Stimulated activated CD8-positive, alpha-beta memory T cell treated with anti-CD3 and anti-CD28 coated beads, Interleukin-12 subunit alpha, Interleukin-12 subunit beta, amount 100 ng/mL, for 1 hour (primary cell): Measurements from ENCODE around the gene DHRS12.

Source experiments
- DNase-seq: peaks from one replicate; pipeline ENCODE4 v3.0.0-alpha.2; 2020; ENCODE audit warnings: low read depth

DHRS12 gene

DNA sequence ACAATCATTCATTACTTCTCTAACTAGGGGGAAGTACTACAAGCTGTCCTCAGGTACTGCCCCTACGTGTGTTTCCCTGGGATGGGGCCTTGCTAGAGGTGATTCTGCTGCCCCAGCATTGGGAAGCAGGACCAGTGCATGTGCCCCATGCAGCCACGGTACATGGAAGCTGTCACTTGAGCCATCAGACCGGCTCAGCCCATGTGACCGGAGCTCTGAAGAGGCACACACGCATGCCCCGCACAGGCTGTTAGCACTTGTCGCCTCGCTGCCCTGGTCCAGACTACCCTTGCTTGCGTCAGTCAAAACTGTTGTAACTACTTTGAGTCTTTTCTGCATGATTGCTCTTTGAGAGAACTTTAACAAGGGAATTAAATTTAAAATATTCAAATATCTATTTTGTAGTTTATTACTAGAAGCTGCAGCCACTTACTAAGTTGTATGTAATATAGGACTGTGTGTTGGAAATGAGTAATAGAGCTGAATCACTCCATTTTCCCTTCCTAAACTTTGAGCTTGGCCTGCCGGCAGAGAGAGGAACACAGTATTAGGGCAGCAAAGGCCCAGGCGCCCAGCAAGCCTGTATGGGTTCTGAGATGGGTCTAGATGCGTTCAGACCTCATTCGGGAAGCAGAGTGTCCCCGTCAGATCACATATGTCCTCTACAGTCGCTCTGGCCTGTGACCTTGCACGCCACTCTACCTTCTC, 42.2 kb downstream of the DHRS12 start:
- DNase-seq: no peak

DNA sequence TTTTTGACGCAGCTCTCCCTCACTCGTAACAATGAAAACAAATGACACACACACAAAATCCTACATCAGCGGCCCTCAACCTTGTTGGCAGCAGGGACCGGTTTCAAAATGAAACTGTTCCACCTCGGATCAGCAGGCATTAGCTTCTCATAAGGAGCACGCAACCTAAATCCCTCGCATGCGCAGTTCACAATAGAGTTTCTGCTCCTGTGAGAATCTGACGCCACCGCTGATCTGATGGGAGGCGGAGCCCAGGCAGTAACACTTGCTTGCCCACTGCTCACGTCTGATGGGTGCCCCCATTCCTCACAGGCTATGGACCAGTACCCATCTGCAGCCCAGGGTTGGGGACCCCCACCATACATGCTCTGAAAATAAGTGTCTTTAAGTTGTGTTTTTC, 43.4 kb downstream of the DHRS12 start:
- DNase-seq: no peak

DNA sequence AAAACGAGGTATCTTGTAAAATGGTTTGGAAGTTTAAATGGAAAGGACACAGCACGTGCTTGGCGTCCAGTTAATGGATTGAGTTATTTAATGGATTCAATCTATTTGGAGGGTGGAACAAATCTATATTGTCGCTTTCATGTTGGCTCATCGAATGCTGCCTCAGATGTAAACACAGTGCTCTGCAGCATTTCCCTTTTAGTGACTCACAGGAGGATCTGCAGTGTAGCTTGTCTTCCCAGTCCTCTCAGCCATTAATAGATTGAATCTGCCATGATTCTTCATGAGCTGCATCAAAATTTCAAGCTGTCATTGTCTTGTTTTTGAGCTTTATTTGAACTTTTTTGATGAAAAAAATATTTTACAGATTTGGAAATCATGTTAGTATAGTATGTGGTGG, 44.7 kb downstream of the DHRS12 start:
- DNase-seq: no peak

DNA sequence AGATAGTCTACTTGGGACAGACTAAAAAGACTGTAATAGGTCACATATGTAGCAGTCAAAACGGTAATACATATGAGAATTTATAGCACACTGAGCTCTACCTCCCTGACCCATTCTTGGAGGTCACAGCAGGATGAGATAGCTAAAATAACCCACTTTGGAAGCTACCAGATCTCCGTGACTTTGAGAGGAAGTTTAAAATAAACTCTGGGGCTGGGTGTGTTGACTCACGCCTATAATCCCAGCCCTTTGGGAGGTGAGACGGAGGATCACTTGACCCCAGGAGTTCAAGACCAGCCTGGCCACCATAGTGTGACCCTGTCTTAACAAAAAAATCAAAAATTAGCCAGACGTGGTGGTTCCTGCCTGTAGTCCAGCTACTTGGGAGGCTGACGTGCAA, 45.3 kb downstream of the DHRS12 start:
- DNase-seq: no peak

DNA sequence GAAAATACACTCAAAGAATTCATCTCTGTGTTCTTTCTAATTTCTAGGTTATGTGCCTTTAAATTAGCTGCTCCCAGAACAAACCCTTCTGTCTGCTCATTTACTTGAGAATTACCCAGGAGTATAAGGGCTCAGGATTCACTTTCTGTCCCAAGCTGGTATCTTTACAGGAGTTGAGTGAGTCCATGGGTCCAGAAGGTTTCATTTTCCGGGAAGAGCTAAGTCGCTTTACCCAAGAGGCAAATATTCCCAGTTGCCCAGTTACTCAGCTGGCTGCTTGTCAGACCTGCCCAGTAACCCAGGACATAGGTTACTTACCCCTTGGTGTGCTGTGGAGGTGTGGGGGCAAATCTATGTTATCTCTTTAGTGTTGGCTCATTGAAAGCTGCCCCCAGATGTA, 47.3 kb downstream of the DHRS12 start:
- DNase-seq: no peak

DNA sequence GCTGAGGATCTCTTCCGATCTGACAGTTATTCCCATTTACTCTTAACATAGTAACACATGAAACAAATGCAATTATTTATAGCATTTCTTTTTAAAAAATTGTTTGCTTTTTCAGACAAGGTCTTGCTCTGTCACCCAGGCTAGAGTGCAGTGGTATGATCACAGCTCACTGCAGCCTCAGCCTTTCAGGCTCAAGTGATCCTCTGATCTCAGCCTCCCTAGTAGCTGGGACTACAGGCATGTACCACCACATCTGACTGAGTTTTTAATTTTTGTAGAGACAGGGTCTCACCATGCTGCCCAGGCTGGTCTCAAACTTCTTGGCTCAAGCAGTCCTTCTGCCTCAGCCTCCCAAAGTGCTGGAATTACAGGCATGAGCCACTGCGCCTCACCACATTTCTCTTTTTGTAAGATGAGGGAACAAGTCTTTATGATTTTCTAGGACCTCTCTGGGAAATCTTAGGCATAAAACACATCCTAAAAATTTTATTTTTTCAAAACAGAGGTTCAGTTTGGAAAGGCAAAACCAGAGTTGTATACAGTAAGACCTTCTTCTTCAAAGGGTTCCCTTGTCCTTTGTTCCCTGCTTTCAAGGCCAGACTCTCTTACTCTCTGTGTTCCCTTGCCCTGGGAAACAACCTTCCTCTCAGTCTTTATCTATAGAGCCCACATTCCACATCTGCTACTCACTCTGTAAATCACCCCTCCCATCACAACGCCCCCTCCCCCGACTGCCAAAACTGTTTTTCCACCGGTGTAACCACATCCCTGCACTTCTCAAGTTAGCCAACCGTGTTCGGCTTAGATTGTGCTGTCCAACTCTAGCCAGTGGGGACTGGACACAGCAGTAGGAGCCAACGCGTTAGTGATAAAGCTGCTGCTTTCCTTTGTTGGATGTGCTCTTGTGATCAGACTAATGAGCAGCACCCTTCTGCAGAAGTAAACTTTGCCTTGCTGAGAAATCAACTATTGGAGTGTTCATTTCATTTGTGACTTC, 56.2 kb downstream of the DHRS12 start:
- DNase-seq: no peak

DNA sequence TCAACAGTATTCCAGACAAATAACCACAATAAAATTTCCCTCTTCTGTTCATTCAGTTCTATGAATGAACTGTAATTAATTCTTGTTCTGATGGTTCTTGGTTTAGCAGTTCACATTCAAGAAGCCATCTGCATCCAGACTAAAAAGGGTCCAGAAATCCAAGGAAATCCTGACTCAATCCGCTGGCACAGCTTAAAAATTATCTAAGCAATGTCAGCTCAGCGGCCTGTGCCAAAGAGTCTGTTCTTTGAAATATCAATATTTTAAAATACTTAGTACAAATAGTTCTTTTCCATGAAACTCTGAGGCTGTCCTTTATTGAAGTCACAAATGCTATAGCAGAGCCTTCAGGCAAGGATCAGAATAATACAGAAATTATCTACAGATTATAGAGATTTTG, 57.2 kb downstream of the DHRS12 start:
- no peak for DNase-seq

DNA sequence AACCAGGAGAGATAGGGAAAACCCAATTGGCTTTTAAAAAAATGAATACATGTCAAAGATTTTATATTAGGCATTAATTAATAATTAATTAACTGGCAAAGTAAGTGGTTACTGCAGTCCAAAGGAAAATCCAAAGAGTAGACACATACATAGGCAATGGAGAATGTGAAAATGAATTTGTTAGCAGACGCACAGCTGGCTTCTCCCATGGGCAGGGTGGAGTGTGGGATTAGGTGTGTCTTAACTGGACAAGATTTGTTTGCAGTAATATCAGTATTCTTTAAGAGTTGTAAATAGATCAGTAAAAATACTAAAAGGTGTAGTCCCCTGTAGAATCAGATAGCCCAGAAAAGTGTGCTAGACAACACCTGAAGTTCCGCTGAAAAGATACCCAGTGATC, 58.7 kb downstream of the DHRS12 start:
- DNase-seq: no peak

DNA sequence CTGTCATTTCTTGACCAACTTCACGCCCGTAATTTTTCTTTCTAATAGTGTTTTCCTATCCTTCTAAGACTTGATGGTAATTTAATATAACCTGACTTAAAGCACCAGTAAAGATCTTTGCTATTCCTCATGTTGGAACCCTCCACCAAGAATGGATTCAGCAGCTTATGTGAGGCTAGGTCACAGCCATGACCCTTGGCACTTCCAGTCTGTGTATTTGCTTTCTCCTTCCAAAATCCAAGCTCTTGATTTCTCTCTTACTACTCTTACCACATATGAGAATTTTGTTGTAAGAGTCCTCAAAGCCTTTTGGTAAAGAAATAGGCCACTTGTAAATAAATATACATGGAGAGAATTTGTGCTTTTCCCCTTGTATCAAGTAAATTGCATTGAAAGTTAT, 61.4 kb downstream of the DHRS12 start:
- DNase-seq: no peak

DNA sequence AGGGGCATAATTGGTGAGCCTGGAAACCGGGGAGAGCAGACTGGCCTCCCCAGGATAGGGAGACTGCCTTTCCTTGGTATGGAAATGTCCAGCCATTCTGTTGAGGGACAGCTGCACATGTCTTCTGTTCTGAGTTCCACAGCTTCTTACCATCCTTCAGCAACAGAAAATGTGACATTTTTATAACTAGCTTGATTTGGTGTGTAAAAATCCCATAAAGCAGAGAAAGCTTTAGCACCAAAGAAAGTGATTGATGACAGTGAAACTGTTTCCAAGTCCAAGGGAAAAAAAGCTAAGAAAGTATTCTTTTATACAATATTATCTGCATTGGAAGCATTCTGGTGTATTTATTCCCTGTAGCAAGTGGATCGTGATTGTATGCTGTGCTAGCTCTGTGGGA, 61.9 kb downstream of the DHRS12 start:
- no peak for DNase-seq

DNA sequence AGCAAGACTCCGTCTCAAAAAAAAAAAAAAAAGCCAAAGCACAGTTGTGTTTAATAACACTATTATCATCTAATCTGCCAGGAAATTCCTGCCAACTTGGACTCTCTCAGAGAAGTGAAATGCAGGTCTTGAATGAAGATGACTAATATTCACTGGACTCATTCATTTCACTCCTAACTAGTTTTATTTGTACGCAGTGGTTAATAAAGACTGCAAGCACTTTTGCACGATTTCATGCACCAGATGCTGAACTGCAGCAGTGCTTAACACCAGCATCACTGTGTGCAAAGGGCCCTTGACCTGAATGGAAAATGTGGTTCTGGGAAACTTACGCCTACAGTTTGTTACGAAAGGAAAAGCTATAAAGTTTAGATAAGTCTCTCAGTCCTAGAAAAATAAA, 63.3 kb downstream of the DHRS12 start:
- DNase-seq: no peak

DNA sequence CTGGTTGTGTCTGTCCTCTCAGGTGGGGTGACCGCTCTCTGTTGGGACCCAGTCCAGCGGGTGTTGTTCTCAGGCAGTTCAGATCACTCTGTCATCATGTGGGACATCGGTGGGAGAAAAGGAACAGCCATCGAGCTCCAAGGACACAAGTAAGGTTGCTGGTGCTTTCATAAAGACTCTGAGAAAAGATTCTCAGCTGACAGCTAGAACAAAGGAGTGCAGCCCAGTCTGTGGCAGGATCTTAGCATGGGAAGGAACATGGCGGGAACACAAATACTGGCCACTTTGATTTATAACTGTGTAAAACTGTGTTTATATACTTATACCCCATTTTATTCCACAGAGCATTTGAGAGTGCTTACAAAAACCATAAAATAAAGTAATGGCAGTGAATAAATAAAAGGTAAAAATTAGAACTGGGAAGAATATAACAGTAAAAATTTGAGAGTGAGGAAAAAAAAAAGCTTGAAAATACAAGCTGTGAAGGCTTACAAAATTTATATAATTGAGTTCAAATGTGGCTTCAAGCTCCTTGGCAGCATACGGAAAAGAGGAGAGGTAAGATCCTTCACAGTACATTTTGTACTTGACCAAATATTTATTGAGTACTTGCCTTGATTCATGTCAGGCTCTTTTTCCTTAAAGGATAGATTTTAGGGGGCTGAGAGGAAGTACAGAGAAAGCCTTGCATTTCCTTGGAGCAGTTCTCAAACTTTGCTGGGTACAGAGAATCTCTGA, 64.8 kb downstream of the DHRS12 start:
- DNase-seq: no peak

DNA sequence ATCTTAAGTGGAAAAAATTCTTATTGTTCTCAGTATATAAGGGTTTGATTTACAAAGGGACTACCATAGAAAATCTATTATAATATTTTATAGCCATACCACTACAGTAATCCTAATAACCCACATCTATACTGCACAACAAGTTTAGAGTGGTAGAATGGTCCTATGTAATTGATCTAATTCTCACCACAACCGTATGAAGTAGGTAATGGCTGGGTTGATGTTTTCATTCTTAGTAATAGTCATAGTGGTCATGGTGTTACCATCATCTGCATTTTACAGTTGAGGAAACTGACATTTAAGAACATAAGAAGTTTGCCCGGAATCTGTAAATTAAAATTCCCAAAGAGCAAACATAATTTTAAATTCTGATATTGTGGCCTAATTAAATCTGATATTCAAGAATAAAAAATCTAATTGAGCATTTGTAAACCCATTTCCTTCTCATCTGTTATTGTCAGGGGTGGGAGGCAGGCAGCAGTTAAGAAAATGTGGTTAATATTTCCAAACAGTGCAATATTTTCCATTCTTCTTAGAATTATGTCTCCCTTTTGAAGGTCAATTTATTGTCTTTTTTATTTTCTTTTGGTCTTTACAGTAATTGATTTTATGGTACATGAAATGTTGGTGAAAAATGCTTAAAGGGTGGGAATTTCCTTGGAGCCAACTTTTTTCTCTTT, 65.6 kb downstream of the DHRS12 start:
- DNase-seq: no peak

DNA sequence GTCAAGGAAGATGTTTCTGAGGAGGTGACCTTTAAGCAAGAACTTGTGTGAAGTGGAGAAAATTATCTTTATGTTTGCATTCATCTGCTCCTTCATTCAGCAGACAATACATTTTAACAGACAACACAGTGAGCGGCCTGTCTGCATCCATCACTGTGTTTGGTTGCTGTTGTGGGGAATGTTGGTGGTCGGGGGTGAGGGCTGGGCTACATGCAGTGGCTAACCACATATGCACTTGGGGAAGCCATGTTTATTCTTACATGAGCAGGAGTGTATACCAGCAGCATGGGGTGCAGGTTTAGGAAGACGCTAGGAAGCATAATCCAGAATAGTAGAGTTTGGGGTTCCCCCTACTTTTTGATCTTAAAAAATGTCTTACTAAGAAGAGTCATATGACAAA, 66.4 kb downstream of the DHRS12 start:
- DNase-seq: no peak

DNA sequence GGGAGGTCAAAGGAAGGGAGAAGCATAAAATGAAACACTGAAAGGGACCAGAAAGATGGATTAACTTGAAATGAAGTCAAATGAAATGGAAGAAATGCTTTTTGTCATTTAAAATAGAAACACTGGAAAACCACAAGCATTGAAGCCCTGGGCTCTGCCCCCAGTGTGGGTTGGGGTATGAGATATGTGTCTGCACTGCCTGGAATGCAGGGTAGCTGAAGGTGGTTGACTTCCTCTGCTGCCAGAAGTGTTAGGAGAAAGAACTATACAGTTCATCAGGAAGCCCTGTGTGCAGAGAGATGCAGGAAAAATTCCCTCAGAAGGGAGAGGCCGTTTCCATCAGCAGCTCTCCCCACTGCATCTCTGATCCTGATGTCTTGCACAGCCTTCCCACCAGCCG, 69.2 kb downstream of the DHRS12 start:
- no peak for DNase-seq

DNA sequence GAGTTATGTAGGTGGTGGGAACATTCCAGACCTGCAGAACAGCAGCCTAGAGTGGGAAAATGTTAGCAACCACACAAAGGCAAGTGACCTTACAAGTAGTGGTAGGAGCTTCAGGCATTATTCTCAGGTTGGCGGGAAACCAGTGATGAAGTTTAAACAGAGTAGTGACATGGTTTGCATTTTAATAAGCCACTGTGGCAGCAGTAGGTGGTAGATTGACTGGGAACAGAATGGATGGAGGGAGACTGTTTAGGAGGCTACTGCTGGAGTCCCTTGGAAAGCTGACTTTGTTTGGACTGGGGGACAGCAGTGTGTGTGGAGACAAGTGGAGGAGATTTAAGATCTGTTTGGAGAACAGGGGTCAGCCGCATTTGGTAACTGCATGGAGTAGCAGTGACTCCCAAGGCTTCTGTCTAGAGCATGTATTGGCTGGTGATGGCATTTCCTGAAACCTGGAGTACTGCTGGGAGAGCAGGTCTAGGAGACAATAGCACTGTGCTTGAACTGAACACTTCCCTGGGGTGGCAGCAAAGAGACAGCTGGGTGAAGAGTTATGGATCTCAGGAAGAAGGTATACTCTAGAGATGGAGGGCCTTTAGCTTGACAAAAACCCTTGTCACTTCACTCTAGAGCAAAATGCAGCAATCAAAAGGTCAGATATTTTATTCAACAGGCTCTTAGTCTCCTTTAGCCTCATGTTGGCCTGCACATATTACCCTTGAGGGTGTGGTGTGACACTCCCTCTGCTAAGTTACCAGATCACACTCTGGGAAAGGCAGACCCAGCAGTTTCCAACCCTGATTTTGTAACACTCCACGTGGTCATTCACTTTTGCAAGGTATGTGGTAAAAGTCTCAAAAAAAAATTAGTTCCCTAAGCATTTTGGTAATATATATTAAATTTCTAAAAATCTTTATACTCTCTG, 70.3 kb downstream of the DHRS12 start:
- no peak for DNase-seq

DNA sequence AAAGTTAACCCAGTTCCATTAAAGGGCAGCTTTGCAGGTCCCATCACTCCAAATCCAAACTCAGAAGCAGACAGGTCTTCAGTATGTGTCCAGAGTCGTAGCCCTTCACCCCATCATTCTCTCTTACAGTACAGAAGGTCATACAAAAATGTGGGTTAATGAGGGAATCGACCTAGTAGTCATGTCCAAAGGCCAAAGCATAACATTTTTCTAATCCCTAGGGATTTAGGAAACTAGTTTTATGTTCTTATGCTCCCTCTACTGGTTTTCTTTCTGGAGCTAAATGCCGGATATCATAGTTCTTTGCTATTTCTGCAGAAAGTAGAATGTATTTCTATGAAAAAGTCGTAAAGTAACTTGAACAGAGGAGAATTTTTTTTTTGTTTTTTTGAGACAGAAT, 72.2 kb downstream of the DHRS12 start:
- no peak for DNase-seq

DNA sequence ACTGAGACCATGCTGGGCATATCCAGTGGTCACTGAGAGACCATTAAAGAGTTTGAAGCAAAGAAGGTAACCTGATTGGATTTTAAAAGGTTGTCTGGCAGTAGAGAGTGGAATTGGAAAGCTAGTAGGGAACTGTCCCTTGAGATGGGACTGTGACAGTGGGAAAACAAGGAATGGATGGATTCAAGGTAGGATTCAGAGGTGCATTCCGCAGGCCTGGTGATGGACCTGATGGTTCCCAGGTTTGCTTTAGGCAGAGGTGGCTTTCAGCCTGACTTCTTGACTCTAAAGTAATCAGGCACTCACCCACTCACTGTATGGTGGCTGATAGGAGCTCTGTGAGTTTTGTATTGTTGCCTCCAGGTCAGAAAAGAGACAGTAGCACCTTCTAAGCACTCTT, 73.0 kb downstream of the DHRS12 start:
- no peak for DNase-seq

DNA sequence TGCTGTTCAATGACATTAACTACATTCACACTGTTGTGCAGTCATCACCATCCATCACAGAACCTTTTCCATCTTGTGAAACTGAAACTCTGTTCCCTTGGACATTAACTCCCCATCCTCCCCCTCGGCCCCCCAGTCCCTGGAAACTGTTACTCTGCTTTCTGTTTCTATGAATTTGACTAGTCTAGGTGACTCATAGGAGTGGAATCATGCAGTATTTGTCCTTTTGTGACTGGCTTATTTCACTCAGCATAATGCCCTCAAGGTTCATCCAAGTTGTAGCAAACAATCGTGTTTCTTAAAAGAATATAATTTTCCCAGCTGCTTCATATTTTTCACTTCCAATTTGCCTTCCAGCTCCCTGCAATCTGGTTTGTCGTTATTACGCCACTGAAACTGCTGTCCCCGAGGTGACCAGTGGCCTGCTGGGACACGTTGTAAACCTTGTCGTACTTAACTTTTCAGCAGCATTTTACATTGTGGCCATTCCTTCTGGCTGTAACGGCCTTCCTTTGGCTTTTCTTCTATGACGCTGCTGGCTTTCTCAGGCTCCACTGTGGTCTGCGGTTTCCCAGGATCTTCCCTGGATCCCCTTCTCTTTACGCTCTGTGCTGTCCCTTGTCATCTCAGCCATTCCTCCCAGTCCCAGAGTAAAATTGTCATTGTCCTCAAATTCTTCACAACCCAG, 74.0 kb downstream of the DHRS12 start:
- DNase-seq: no peak

DNA sequence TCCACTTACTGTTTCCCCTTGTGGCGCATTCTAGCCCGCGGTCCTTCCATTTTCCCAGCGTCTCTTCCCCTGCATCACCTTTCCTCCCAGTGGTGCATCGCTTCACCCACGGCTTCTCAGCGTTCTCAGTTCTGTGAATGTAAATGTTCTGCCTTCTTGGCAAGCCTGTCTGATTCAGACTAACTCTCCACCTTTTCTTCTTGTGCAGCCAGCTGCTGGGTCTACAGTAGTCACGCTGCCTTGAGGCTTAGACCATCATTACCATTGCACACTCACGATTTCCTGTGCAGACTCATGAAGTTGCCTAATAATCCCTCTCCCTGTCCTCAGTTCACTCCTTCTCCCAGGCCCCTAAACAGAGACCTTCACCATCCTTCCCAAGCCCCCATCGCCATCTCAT, 75.0 kb downstream of the DHRS12 start:
- no peak for DNase-seq
